Astrocyte of the cerebellum (primary cell): ENCODE results near the gene BMP6.

Experiments used
- DNase-seq: peaks from one replicate; pipeline ENCODE4 v3.0.0-alpha.2; 2011; ENCODE audit warnings: low read depth
- H3K4me3 ChIP-seq: 2 replicates; pipeline ENCODE4 v1.5.1; 2011; ENCODE audit warnings: mild to moderate bottlenecking, low read depth, low read length, moderate library complexity
- CTCF ChIP-seq: IDR thresholded peaks from 2 replicates; pipeline ENCODE4 v1.5.1; 2012; ENCODE audit warnings: low read length, low read depth, moderate library complexity, mild to moderate bottlenecking; ENCODE audit errors: missing control alignments
- in situ Hi-C: cut with HindIII; loops from 2 replicates; pipeline ENCODE4 v1.10.0; 2017; ENCODE audit warnings: low sequenced_read_pairs

The BMP6 gene

GRCh38 chr6:7730001-7730783, 4.3 kb downstream of the BMP6 start:
- in situ Hi-C loops: no loop called here
- no peak for TF ChIP-seq CTCF
- no peak overlapping the region for H3K4me3 ChIP-seq
- no peak for DNase-seq

GRCh38 chr6:7730784-7731227, 4.9 kb downstream of the BMP6 start:
- in situ Hi-C loops: no loop called here
- TF ChIP-seq CTCF: no peak
- H3K4me3 ChIP-seq: no peak overlapping the region
- DNase-seq: peak; percentile 22

- no peak for TF ChIP-seq CTCF
- in situ Hi-C loops: no loop called here
- no peak for DNase-seq
- H3K4me3 ChIP-seq: no peak overlapping the region
Measured at GRCh38 chr6:7731294-7731693, 5.4 kb downstream of the BMP6 start.

- in situ Hi-C loops: no loop called here
- DNase-seq: no peak
- TF ChIP-seq CTCF: no peak
- no peak overlapping the region for H3K4me3 ChIP-seq
Measured at GRCh38 chr6:7732228-7732627, 6.3 kb downstream of the BMP6 start.

GRCh38 chr6:7734707-7735383, 8.9 kb downstream of the BMP6 start:
- H3K4me3 ChIP-seq: no peak overlapping the region
- DNase-seq: no peak
- in situ Hi-C loops: no loop called here
- TF ChIP-seq CTCF: no peak

GRCh38 chr6:7737106-7737505, 11.2 kb downstream of the BMP6 start:
- TF ChIP-seq CTCF: no peak
- H3K4me3 ChIP-seq: no peak overlapping the region
- in situ Hi-C loops: no loop called here
- no peak for DNase-seq
